Naive thymus-derived CD4-positive, alpha-beta T cell (primary cell): ENCODE measurements around the gene VAV2. TPM values are rescaled to one million over a fixed set of nuclear protein-coding genes. Genes with fewer than 3 reads are reported as not detected.

Experiments used
- ATAC-seq: fragments of 150-1000 bp; cut with Tn5 transposase; 2 replicates; pipeline ENCODE4 v1.10.0; 2021; ENCODE audit warnings: mild to moderate bottlenecking, moderate library complexity
- CTCF ChIA-PET: fragments of 350-600 bp; sonication (Branson Sonifier 250); formaldehyde crosslinking; loops from one replicate; lab custom pipeline; 2021; ENCODE audit warnings: antibody characterized with exemption; lab: Charles Lee
- POLR2A ChIA-PET: fragments of 350-600 bp; sonication (Branson Sonifier 250); formaldehyde crosslinking; loops from one replicate; lab custom pipeline; 2021; ENCODE audit warnings: antibody characterized with exemption, inconsistent platforms; lab: Charles Lee
- DNase-seq, 9 donors: peaks; one replicate each; pipeline versions ENCODE4 v3.0.0 to v3.0.0-alpha.2; 2020 to 2022; ENCODE audit warnings: mixed read lengths in 1 of 9
- H3K27ac ChIP-seq: one replicate; pipeline ENCODE4 v1.7.0; 2013; ENCODE audit warnings: mild to moderate bottlenecking, low read depth, low read length, moderate library complexity
- H3K27me3 ChIP-seq, 2 donors: one replicate each; pipeline ENCODE4 v1.7.0; 2013; ENCODE audit warnings: low read length in 2 of 2, mild to moderate bottlenecking in 2 of 2, moderate library complexity in 2 of 2; ENCODE audit not compliant: control insufficient read depth in 2 of 2, insufficient read depth in 2 of 2
- H3K36me3 ChIP-seq, 3 experiments: 1 replicate in 2 of 3; 2 replicates in 1 of 3; pipeline ENCODE4 v1.7.0; 2013; ENCODE audit warnings: low read length in 3 of 3, mild to moderate bottlenecking in 3 of 3, moderate library complexity in 1 of 3; ENCODE audit not compliant: insufficient read depth in 3 of 3, control insufficient read depth in 2 of 3
- H3K4me1 ChIP-seq, 2 donors: one replicate each; pipeline ENCODE4 v1.7.0; 2013; ENCODE audit warnings: low read length in 2 of 2, mild to moderate bottlenecking in 2 of 2, moderate library complexity in 1 of 2; ENCODE audit not compliant: control insufficient read depth in 2 of 2, insufficient read depth in 2 of 2
- H3K4me3 ChIP-seq: 2 replicates; pipeline ENCODE4 v1.7.0; 2013; ENCODE audit warnings: mild to moderate bottlenecking, low read length
- H3K9me3 ChIP-seq, 3 experiments: 1 replicate in 2 of 3; 2 replicates in 1 of 3; pipeline ENCODE4 v1.7.0; 2013; ENCODE audit warnings: low read length in 3 of 3; ENCODE audit not compliant: control insufficient read depth in 2 of 3
- H3K27ac Mint-ChIP-seq, 9 donors: one replicate each; pipeline ENCODE4 v1.8.0; 2020 to 2022; ENCODE audit warnings: mixed read lengths in 9 of 9, mild to moderate bottlenecking in 8 of 9, moderate library complexity in 5 of 9, inconsistent platforms in 2 of 9
- H3K27me3 Mint-ChIP-seq, 5 donors: one replicate each; pipeline ENCODE4 v1.8.0; 2021 to 2022; ENCODE audit warnings: mixed read lengths in 5 of 5, mild to moderate bottlenecking in 1 of 5
- H3K36me3 Mint-ChIP-seq, 5 donors: one replicate each; pipeline ENCODE4 v1.8.0; 2020 to 2022; ENCODE audit warnings: mixed read lengths in 5 of 5, mild to moderate bottlenecking in 3 of 5, inconsistent platforms in 1 of 5
- H3K4me1 Mint-ChIP-seq, 7 donors: one replicate each; pipeline ENCODE4 v1.8.0; 2020 to 2022; ENCODE audit warnings: mixed read lengths in 7 of 7, mild to moderate bottlenecking in 3 of 7, inconsistent platforms in 1 of 7
- H3K4me3 Mint-ChIP-seq, 10 donors: one replicate each; pipeline ENCODE4 v1.8.0; 2020 to 2022; ENCODE audit warnings: mild to moderate bottlenecking in 10 of 10, mixed read lengths in 10 of 10, moderate library complexity in 6 of 10, inconsistent platforms in 2 of 10
- H3K9me3 Mint-ChIP-seq, 11 donors: one replicate each; pipeline ENCODE4 v1.8.0; 2020 to 2022; ENCODE audit warnings: mixed read lengths in 11 of 11, mild to moderate bottlenecking in 4 of 11, inconsistent platforms in 1 of 11, moderate library complexity in 1 of 11
- intact Hi-C, 2 donors: fragments of 100-400 bp; cut with micrococcal nuclease; formaldehyde crosslinking; loops; one replicate each; pipeline ENCODE4 v1.15.1; 2023
- polyA plus RNA-seq, 2 donors: library from polyadenylated mRNA; unstranded; fragments of 300-500 nt; fragmentation: Illumina TruSeq; gene quantifications; one replicate each; pipeline ENCODE4 v1.2.3, GENCODE V29; 2021
- total RNA-seq, 6 experiments: library from RNA in 5 of 6; stranded (reverse) in 5 of 6; gene quantifications; 1 replicate in 5 of 6; 2 replicates in 1 of 6; pipeline ENCODE4 v1.2.3 and lab custom pipeline; 2021 to 2026

The VAV2 gene
- total and polyA plus RNA-seq, 7 experiments from 2014 or later = 0.18 to 14.4 (median 1.9) TPM

DNA sequence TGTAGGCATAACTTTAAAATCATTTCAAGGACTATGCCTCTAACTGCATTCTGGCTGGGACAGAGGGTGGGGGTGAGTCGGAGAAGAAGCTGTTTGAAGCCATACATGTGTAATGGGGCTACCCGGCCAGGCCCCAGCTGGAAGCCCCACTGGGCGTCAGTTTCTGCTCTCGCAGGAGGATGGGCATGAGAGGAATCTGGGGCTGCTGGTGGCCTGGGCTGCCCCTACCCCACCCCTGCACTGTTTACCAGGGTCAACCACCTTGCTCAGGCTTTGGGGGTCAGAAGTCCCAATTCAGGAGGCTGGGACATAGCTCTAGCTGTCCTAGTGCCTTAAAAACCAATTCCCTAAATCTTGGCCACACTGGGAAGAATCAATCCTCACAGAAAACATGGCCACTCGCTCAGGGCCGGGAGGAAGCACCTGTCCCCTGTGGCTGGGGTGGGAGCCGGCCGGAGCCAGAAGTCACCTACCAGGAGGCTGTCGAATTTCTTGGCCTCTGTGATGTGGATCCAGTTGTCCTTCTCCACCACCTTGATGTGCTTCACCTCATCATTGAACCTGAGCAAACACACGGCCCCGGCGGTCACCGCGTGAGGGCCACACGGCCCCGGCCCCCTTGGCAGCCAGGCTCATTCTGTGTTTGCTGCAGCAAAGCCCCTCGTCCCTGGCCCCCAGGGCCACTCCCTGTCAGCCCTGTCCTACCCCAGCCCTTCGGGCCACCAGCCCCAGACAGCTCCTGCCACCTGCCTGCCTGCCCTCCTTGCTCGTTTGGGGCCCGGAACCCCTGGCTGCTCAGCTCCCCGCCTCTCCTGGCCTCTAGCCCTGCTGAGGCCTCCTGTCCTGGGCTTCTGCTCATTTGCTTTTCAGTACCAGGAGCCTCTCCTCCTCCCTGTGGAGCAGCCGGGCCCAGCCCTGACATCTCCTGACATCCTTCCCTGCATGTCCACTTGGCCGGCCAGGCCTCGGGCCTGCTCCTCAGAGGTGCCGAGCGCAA lies 220.3 kb downstream of the VAV2 start:
- H3K4me1 Mint-ChIP-seq = no peaks in the 10 kb centered on the region
- CTCF ChIA-PET = no interaction called here

DNA sequence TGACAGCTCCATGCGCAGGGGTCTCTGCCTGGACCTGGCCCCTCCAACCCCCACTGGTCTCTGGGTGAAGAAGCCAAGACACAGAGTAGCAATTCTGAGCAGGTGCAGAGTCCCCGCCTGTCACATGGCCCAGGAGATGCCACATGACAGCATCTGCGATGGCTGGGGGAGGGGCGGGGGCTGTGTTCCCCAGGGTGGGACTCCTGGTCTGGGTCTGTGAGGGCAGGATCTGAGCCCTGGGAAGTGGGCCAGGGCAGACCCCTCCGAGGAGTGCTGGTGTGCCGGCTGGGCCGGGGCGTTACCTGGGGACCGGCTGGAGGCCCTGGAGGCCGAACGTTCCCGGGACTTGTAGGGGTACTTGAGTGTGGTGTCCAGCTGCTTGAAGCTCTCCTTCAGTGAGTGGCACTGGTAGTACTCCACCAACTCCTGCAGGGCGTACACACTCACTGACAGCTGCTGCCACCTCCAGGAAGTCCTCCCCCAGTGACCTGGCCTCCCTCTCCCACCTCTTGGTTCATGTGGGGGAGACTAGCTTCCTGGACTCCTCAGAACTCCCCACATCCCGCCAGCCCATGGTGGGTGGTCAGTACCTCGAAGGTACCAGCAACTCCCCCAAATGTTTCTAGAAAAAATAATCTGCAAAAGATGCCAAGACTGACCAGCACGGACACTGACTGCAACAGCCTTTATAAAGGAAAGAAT lies 221.9 kb downstream of the VAV2 start:
- Mint-ChIP-seq H3K4me3 (no peak overlapping the region), H3K27me3 (no peaks in the 10 kb centered on the region), H3K4me1 (no peaks in the 10 kb centered on the region), H3K27ac (no peak overlapping the region), H3K36me3 (peaks cover 1 to 27% (median 18%) of the 10 kb centered on the region in 5 donors), H3K9me3 (peaks cover 0 to 44% (median 13%) of the 10 kb centered on the region in 11 donors)
- Histone ChIP-seq H3K4me1 (no peaks in the 10 kb centered on the region), H3K4me3 (no peak overlapping the region), H3K36me3 (no peaks in the 10 kb centered on the region), H3K9me3 (peaks cover 0 to 23% (median 0%) of the 10 kb centered on the region in 3 experiments), H3K27me3 (no peaks in the 10 kb centered on the region), H3K27ac (no peak overlapping the region)
- ATAC-seq (no peak), DNase-seq (peak in 2 of 9 donors; percentile 1 to 12)
- intact Hi-C loops = no loop called here
- POLR2A ChIA-PET = no interaction called here
- CTCF ChIA-PET = interaction anchor here (0.7 to 1.0 kb wide), 2 partner anchors 11 to 180 kb away, joined by 3 read pairs; no protein-coding TSS in a partner anchor

More for the DNA sequence above, 220.3 kb downstream of the VAV2 start:
- peaks cover 0 to 35% (median 4%) of the 10 kb centered on the region in 11 donors for H3K9me3 Mint-ChIP-seq
- DNase-seq (peak in 2 of 9 donors; percentile 3 to 10), ATAC-seq (no peak)
- H3K9me3 ChIP-seq = peaks cover 0 to 23% (median 0%) of the 10 kb centered on the region in 3 experiments
- H3K36me3 ChIP-seq = no peaks in the 10 kb centered on the region
- no peaks in the 10 kb centered on the region for H3K27me3 ChIP-seq
- no peaks in the 10 kb centered on the region for H3K27me3 Mint-ChIP-seq
- peaks cover 1 to 31% (median 18%) of the 10 kb centered on the region in 5 donors for H3K36me3 Mint-ChIP-seq
- intact Hi-C loops = no loop called here
- no peak overlapping the region for H3K27ac Mint-ChIP-seq
- no peak overlapping the region for H3K27ac ChIP-seq
- H3K4me1 ChIP-seq = no peaks in the 10 kb centered on the region
- no peak overlapping the region for H3K4me3 ChIP-seq
- no peak overlapping the region for H3K4me3 Mint-ChIP-seq
- POLR2A ChIA-PET = no interaction called here

DNA sequence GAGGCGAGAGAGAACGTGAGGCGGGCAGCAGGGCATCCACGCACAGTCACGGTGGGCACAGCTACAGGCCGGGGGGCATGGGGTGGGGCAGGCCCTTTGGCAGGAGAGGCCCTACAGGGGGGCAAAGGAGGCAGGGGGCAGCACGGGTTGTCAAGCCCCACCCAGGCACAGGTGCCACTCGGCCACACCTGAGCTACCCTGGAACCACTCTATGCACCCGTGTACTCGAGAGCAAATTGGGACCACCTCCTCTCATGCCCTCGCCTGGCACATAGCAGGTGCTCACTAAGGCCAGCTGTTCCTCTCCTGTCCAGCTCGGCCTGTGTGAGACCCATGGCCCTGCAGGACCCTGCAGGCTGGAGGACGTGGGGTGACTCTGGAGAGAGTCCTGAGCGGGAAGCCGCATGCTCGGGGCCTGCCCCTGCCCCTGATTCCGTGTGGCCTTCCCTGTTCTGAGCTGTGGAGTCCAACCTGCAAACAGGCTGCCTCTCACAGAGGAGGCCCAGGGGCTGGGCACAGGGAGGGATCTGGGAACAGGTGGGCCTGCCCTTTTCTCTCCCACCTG lies 222.5 kb downstream of the VAV2 start:
- peak in 2 of 9 donors; percentile 5 to 18 for DNase-seq
- POLR2A ChIA-PET = no interaction called here
- Mint-ChIP-seq H3K36me3 (peaks cover 0 to 23% (median 20%) of the 10 kb centered on the region in 5 donors), H3K4me3 (no peak overlapping the region), H3K9me3 (peaks cover under 1 to 45% (median 14%) of the 10 kb centered on the region in 11 donors), H3K4me1 (no peaks in the 10 kb centered on the region), H3K27me3 (peaks cover 0 to 3% (median 0%) of the 10 kb centered on the region in 5 donors), H3K27ac (no peak overlapping the region)
- Histone ChIP-seq H3K36me3 (no peaks in the 10 kb centered on the region), H3K4me3 (no peak overlapping the region), H3K27ac (no peak overlapping the region), H3K4me1 (no peaks in the 10 kb centered on the region), H3K9me3 (peaks cover 0 to 22% (median 0%) of the 10 kb centered on the region in 3 experiments), H3K27me3 (no peaks in the 10 kb centered on the region)
- intact Hi-C loops = no loop called here
- CTCF ChIA-PET = interaction anchor here (1.0 kb wide), 1 partner anchor 12 kb away, joined by 3 read pairs; no protein-coding TSS in a partner anchor
- peak; percentile 27 for ATAC-seq

- ATAC-seq = no peak
- Histone ChIP-seq H3K9me3 (peaks cover 0 to 16% (median 0%) of the 10 kb centered on the region in 3 experiments), H3K36me3 (no peaks in the 10 kb centered on the region), H3K4me1 (no peaks in the 10 kb centered on the region), H3K27me3 (no peaks in the 10 kb centered on the region), H3K4me3 (no peak overlapping the region), H3K27ac (no peak overlapping the region)
- no peaks in the 10 kb centered on the region for H3K4me1 Mint-ChIP-seq
- H3K36me3 Mint-ChIP-seq = peaks cover 3 to 28% (median 21%) of the 10 kb centered on the region in 5 donors
- H3K27ac Mint-ChIP-seq = no peak overlapping the region
- ChIA-PET CTCF (no interaction called here), POLR2A (no interaction called here)
- peaks cover 5 to 46% (median 15%) of the 10 kb centered on the region in 11 donors for H3K9me3 Mint-ChIP-seq
- no peak overlapping the region for H3K4me3 Mint-ChIP-seq
- intact Hi-C loops = no loop called here
- peaks cover 0 to 6% (median 0%) of the 10 kb centered on the region in 5 donors for H3K27me3 Mint-ChIP-seq
- peak in 2 of 9 donors; percentile 4 to 11 for DNase-seq
Observed at GRCh38 chr9:133768859-133769510, 223.1 kb downstream of the VAV2 start.

GRCh38 chr9:133768371-133768858 lies 223.7 kb downstream of the VAV2 start:
- Histone ChIP-seq H3K4me1 (no peaks in the 10 kb centered on the region), H3K27ac (no peak overlapping the region), H3K9me3 (peaks cover 0 to 12% (median 0%) of the 10 kb centered on the region in 3 experiments), H3K4me3 (no peak overlapping the region), H3K27me3 (no peaks in the 10 kb centered on the region), H3K36me3 (no peaks in the 10 kb centered on the region)
- ATAC-seq = no peak
- intact Hi-C loops = no loop called here
- ChIA-PET POLR2A (no interaction called here), CTCF (no interaction called here)
- no peak overlapping the region for H3K4me3 Mint-ChIP-seq
- no peaks in the 10 kb centered on the region for H3K4me1 Mint-ChIP-seq
- H3K9me3 Mint-ChIP-seq = peaks cover 6 to 45% (median 15%) of the 10 kb centered on the region in 11 donors
- peaks cover 0 to 6% (median 0%) of the 10 kb centered on the region in 5 donors for H3K27me3 Mint-ChIP-seq
- peaks cover 3 to 31% (median 21%) of the 10 kb centered on the region in 5 donors for H3K36me3 Mint-ChIP-seq
- DNase-seq = no peak
- no peak overlapping the region for H3K27ac Mint-ChIP-seq

- POLR2A ChIA-PET = no interaction called here
- Histone ChIP-seq H3K4me3 (no peak overlapping the region), H3K27me3 (no peaks in the 10 kb centered on the region), H3K36me3 (no peaks in the 10 kb centered on the region), H3K9me3 (peaks cover 0 to 12% (median 0%) of the 10 kb centered on the region in 3 experiments), H3K4me1 (no peaks in the 10 kb centered on the region), H3K27ac (no peak overlapping the region)
- peaks cover 3 to 31% (median 21%) of the 10 kb centered on the region in 5 donors for H3K36me3 Mint-ChIP-seq
- intact Hi-C loops = no loop called here
- CTCF ChIA-PET = no interaction called here
- no peak for DNase-seq
- H3K27me3 Mint-ChIP-seq = peaks cover 0 to 6% (median 0%) of the 10 kb centered on the region in 5 donors
- H3K9me3 Mint-ChIP-seq = peaks cover 6 to 41% (median 15%) of the 10 kb centered on the region in 11 donors
- no peak overlapping the region for H3K4me3 Mint-ChIP-seq
- no peaks in the 10 kb centered on the region for H3K4me1 Mint-ChIP-seq
- no peak for ATAC-seq
- H3K27ac Mint-ChIP-seq = no peak overlapping the region
Observed at GRCh38 chr9:133767625-133768024, 224.5 kb downstream of the VAV2 start.
